Skin epidermis (tissue), 12 donors: ENCODE results near the gene ARMS2.

Experiments
- H3K27ac ChIP-seq, 21 experiments: fragments of 200-600 bp; sonication (generic) in 11 of 21; one replicate each; pipeline ENCODE4 v1.5.0; 2020; ENCODE audit warnings: mild to moderate bottlenecking in 3 of 21, inconsistent platforms in 2 of 21, moderate library complexity in 2 of 21
- H3K4me3 ChIP-seq, 7 experiments: fragments of 200-600 bp; sonication (generic) in 2 of 7; one replicate each; pipeline ENCODE4 v1.5.0; 2020; ENCODE audit warnings: inconsistent platforms in 2 of 7, mild to moderate bottlenecking in 2 of 7, moderate library complexity in 1 of 7

ARMS2 gene

DNA sequence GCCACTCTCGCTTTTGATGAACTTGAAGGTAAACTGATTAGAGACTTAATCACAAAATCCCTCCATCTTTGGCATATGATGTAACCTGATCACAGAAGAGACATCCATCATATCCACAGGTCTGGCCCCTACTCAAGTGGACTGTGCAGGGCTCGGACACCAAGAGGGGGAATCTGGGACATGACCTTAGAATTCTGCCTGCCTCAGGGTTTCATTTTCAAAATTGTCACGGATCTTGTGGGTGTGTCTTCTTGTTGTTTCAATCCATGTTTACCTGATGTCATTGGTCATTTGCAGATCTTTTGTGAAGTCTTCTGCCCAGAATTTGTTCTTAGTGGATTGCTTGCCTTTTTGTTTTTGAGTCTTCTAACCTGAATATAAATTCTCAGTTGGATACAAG, 5.9 kb upstream of the ARMS2 start:
- Histone ChIP-seq H3K4me3 (no peak overlapping the region), H3K27ac (no peak overlapping the region)

GRCh38 chr10:122449153-122449552, 5.3 kb upstream of the ARMS2 start:
- H3K27ac ChIP-seq = no peak overlapping the region

GRCh38 chr10:122450353-122450990, 4.0 kb upstream of the ARMS2 start:
- H3K27ac ChIP-seq = peak overlapping the region in 1 of 21 experiments; percentile 18

More at GRCh38 chr10:122449153-122449552, 5.3 kb upstream of the ARMS2 start:
- no peak overlapping the region for H3K4me3 ChIP-seq

DNA sequence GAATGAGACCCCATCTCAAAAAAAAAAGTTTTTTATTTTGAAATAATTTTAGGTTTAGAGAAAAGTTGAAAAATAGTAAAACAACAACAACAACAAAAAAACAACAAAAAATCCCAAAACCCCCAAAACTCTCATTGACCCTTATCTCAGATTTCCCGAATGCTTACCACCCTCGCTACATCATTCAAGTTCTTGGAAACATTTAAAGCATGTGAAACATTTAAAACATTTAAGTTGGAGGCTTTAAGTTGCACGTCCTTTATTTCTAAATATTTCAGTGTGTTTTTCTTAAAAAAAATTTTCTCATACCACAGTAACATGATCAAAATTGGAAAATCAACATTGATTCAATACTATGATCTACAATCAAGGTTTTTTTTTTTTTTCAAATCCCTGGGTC, 382 bp upstream of the ARMS2 start:
- H3K27ac ChIP-seq = no peak overlapping the region
- no peak overlapping the region for H3K4me3 ChIP-seq

More at GRCh38 chr10:122450353-122450990, 4.0 kb upstream of the ARMS2 start:
- H3K4me3 ChIP-seq = no peak overlapping the region

DNA sequence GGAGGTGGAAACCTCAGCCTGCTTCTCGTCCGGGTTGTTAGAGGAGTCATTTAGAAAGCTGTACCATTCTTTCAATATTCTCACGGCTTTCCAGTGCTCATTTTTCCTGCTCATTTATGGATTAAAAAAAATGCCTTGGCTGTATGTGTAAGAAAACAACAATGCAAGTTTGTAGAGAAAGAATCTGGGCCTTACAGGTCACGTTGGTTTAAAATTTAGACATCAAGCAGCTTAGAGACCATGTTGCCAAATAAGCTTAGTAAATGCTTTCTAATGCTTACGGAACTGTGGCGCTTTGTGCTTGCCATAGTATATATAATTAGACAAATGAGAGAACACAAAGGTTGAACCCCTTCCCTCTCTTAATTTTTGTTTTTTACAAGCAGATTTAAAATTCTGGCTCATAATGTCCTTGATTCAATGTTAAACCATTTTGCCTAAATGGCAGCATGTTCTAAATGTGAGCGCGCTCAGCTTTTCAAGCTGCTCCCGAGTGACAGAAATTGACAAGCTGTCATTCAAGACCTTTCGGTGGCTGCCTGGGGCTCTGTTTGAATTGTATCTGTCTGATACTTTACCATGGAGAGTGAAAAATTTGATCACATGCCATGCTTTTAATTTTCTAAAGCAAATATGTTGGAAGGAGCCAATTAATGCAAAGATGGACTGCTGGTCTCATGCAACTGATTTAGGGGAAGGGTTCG, 1.1 kb downstream of the ARMS2 start:
- H3K4me3 ChIP-seq = no peak overlapping the region
- H3K27ac ChIP-seq = no peak overlapping the region

GRCh38 chr10:122457934-122458333, 3.5 kb downstream of the ARMS2 start:
- Histone ChIP-seq H3K4me3 (no peak overlapping the region), H3K27ac (peak overlapping the region in 4 of 21 experiments; percentile 27 to 73 (median 36))

DNA sequence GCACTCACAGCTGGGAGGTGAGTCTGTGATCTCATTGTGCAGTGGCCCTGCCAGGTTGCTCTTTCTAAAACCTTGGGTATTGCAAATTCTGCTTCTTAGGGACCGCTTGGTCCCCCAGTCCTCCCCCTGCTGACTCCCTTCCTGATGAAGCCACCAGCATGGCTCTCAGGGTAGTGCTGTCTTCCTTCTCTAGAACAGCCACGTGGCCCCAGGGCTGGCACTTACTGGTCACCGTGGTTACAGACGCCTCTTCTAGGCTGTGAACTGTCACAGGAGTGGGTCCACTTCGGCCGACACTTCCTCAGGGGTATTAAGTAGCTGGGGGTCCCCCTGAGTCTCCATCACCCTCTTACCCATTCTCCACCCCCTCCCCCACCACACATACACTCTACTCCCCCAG, 4.2 kb downstream of the ARMS2 start:
- Histone ChIP-seq H3K27ac (peak overlapping the region in 2 of 21 experiments; percentile 35 to 73), H3K4me3 (no peak overlapping the region)

DNA sequence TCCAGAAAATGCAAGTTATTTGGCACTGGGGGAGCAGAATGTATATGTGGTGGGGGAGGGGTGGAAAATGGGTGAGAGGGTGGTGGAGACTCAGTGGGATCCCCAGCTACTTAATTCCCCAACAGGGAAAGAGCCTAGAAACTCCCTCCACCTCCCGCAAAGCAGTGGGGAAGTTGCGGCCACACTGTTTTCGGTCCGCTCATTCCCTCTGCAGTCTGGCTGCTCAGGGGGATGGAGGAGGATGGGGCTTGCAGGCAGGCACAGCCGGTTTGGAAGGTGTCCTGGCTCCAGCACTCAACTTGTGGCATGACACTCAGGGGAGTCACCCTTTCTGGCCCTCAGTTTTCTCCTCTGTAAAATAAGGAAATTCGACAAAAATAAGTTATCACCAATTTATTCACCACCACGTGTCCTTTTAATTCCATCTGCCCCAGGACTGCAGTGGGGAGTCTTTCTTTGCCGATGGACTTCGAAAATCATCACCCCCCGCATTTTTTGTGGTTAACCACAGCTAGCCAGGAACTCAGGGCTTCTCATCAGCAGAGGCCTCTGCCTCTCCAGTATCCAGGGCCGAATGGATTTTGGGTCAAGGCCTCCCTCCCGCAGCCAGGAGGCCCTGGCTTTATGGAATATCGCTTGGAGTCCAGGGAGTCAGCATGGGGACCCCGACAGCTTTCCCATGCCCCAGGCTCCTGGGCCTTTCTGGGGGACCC, 5.3 kb downstream of the ARMS2 start:
- Histone ChIP-seq H3K4me3 (no peak overlapping the region), H3K27ac (peak overlapping the region in 1 of 21 experiments; percentile 91)

DNA sequence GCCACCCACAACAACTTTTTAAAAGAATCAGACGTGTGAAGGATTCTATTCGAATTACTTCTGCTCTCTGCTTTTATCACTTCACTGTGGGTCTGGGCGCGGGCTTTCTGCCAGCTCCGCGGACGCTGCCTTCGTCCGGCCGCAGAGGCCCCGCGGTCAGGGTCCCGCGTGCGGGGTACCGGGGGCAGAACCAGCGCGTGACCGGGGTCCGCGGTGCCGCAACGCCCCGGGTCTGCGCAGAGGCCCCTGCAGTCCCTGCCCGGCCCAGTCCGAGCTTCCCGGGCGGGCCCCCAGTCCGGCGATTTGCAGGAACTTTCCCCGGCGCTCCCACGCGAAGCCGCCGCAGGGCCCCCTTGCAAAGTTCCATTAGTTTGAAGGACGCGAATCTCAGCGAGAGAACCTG, 6.4 kb downstream of the ARMS2 start:
- peak overlapping the region in 20 of 21 experiments; percentile 14 to 91 (median 67) for H3K27ac ChIP-seq
- H3K4me3 ChIP-seq = peak overlapping the region; percentile 35 to 72 (median 65)

DNA sequence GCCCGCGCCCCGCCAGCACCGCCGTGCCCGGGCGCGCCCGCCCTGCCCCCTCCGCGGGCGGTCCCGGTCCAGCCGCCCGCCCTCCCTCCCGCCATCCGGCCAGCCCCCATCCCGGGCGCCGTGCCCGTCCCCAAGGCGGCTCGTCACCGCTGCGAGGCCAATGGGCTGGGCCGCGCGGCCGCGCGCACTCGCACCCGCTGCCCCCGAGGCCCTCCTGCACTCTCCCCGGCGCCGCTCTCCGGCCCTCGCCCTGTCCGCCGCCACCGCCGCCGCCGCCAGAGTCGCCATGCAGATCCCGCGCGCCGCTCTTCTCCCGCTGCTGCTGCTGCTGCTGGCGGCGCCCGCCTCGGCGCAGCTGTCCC, 6.9 kb downstream of the ARMS2 start, which contains the start of gene HTRA1:
Gene HTRA1, plus strand, starts transcription at position 187 of the 362 bp plus-strand sequence. Its CDS starts 100 bp downstream, at position 287.
- H3K27ac ChIP-seq = peak within 1 kb of the TSS; percentile 47 to 91 (median 80)

GRCh38 chr10:122461729-122462532, 7.5 kb downstream of the ARMS2 start:
- peak overlapping the region; percentile 47 to 91 (median 80) for H3K27ac ChIP-seq

More for the DNA sequence above, 6.9 kb downstream of the ARMS2 start, which contains the start of gene HTRA1:
- peak within 1 kb of the TSS; percentile 63 to 72 (median 66) for H3K4me3 ChIP-seq

GRCh38 chr10:122462533-122463465, 8.3 kb downstream of the ARMS2 start:
- H3K27ac ChIP-seq = peak overlapping the region; percentile 47 to 91 (median 80)
- peak overlapping the region; percentile 63 to 72 (median 66) for H3K4me3 ChIP-seq

More at GRCh38 chr10:122461729-122462532, 7.5 kb downstream of the ARMS2 start:
- H3K4me3 ChIP-seq = peak overlapping the region; percentile 63 to 72 (median 66)

GRCh38 chr10:122463466-122464249, 9.2 kb downstream of the ARMS2 start:
- Histone ChIP-seq H3K27ac (peak overlapping the region in 10 of 21 experiments; percentile 64 to 91 (median 84)), H3K4me3 (peak overlapping the region; percentile 63 to 72 (median 66))

DNA sequence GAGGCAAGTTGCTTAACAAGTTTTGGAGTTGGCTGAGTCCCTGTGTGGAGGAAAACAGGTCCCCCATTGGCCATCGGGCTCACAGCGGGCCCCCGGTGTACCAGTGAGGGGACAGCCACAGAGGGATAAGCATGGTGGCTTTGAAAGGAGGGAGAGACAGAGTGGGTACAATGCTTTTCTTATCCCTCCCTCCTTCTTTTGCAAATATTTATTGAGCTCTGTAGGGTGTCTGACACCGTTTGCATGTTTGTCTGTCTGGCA, 9.7 kb downstream of the ARMS2 start:
- peak overlapping the region in 3 of 21 experiments; percentile 84 to 91 (median 87) for H3K27ac ChIP-seq
- peak overlapping the region in 3 of 7 experiments; percentile 65 to 71 (median 66) for H3K4me3 ChIP-seq

DNA sequence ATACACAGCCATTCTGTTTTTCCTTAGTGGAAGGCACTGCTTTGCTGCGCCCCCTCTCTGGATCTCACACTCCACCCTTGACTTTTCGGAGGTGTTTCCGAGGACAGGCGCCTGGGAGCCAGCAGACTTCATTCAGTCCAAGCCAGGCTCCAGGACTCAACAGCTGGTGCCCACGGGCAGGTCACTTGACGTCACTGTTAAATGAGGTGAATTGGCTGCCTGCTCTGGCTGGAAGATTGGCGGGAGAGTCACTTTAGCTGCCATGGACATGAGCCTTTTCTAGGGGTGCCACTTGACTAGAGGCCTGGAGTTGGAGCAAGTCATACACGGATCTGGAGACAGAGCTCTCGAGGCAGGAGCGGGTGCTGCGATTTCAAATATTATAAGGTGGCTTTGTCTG, 10.1 kb downstream of the ARMS2 start:
- peak overlapping the region in 2 of 21 experiments; percentile 84 to 91 for H3K27ac ChIP-seq
- peak overlapping the region in 3 of 7 experiments; percentile 65 to 71 (median 66) for H3K4me3 ChIP-seq

GRCh38 chr10:122465401-122466040, 11.1 kb downstream of the ARMS2 start:
- H3K27ac ChIP-seq = peak overlapping the region in 1 of 21 experiments; percentile 9
- H3K4me3 ChIP-seq = no peak overlapping the region

DNA sequence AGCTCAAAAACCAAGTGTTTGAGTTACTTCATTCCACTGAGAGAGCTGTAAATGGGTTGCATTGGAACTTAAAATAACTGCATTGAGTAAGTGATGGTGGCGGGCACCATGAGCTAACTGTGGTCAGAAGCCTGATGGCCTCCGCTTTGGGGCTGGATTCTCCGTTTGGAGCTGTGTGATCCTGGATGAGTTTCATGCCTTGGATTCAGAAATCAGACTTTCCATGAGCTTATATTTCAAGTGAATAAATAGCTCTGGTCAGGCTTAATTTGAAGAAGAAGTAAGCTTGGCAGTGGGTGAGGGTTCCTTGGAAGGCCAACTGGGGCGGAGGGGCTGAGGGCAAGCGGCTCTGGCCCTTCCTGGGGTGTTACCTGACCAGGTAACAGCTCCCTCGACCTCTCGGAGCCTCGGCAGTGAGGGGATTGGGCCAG, 12.5 kb downstream of the ARMS2 start:
- peak overlapping the region in 5 of 21 experiments; percentile 19 to 56 (median 42) for H3K27ac ChIP-seq
- no peak overlapping the region for H3K4me3 ChIP-seq
